GM21717 (cell line): ENCODE results near the gene PAF1.
"Not testable (repeated sequence)": the region's sequence is repeated elsewhere in the genome, so short reads cannot be mapped to it uniquely, and the experiment has no call there.

Experiments
- ATAC-seq: cut with Tn5 transposase; IDR thresholded peaks from one replicate; pipeline ENCODE4 v1.9.1; 2021; ENCODE audit warnings: mild to moderate bottlenecking, moderate library complexity; ENCODE audit not compliant: unreplicated experiment

PAF1 gene

DNA sequence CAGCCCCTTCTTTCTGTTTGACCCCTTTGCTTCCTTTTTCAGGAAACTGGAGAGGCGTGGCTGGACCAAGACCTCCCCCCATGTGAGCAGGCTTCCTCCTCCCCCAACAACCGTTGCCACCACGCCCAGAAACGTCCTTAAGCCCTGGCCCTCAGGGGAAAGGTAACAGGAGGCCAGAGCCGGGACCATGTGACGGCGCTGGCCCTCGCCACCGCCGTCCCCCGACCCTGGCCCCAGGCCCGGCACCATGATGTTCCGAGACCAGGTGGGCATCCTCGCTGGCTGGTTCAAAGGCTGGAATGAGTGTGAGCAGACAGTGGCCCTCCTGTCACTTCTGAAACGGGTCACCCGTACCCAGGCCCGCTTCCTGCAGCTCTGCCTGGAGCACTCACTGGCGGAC is 34.3 kb downstream of the PAF1 start:
- ATAC-seq: no peak

DNA sequence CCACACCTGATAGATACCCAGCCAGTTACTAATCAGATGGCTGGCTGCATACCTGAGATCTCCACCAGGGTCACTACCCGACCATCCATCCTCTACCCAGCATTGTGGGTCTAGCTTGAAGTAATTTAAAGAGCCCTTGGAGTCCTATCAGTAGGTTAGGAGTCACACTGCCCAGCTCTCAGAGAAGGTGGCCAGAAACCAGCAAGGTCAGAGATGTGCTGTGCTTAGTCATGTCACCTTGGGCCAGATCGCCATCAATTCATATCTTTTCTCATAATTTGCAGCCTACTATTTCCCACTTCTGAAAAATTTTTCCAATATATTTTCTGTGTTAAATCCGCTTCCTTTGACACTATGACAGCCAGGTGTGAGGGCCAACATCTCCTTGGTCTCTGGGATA is 34.8 kb downstream of the PAF1 start:
- ATAC-seq: no peak

DNA sequence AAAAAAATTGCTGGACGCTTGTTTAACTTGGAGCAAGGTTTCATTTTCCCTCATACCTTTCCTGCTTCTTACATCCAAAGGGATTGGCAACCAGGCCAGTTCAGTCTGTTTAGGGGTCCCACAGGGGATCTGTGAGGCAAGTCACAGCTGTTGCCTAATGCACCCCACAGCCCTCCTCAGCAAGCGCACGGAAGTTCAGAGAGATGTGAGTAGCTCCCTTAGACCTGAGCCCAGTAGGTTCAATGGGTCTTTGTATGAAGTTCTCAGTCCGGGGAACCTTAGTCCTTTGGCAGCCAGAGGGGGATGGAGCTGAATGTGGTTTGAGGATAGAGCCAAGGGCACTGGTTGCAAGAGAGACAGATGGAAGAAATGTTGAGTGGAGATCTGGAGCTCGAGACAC is 35.7 kb downstream of the PAF1 start:
- no peak for ATAC-seq

DNA sequence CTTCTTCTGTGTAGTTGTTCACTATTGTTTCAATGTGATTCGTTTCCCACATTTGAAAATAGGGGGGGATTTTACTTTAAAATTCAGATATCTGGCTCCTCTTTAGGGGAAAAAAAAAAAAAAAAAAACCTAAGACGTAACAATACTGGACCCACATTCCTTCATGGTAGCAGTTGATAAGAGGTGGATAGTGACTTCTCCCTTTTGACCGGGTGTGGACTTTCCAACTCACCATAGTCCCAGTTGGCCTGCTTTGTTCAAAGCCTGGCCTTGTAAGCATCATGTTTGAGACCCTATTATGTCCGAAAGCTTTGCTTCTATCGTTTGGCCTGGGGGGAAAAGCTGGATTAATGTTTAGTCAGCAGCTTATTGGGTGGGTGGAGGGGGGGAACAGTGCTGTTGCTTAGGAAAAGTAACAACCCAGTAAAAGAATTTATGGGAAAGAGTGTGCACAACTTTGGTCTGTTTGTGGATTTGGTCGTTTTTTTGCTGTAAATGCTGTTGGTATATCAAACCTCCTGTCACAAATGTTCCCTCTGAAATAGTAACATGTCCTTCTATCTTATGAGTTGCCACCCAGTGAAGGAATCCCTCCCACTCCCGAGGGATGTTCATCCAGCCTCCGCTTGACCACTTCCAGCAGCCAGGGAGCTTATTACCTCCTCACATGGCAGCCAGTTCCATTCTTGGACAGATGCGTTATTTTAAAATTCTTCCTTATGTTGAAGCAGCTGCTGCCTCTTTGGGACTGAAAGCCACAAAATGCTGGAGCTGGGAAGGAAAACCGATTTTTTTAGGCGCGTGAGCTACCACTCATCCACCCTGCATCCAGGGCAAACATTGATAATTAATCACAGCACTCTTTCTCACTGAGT is 38.3 kb downstream of the PAF1 start:
- ATAC-seq: no peak

DNA sequence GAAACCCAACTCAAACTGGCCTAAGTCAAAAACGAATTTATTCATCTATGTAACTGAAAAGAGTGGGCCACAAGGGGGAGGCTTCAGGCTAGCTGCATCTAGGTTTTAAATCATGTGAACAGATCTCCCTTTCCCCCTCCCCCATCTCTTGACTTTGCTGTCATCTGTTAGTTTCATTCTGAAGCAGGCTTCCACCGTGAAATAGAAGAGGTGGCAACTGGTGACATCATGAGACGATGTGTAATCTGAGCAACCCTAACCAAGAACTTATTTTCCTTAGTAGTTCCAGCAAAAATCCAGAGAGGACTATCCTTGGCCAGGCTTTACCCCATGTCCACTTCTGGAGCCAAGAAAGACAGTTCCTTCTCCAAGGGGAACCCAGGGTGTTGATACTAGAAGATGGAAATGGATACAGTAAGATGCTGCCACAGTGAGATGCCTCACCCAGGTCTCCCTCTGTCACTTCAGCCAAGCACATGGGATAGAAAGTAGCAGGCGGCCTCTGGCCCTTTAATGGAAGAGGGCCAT is 39.3 kb downstream of the PAF1 start:
- no peak for ATAC-seq

DNA sequence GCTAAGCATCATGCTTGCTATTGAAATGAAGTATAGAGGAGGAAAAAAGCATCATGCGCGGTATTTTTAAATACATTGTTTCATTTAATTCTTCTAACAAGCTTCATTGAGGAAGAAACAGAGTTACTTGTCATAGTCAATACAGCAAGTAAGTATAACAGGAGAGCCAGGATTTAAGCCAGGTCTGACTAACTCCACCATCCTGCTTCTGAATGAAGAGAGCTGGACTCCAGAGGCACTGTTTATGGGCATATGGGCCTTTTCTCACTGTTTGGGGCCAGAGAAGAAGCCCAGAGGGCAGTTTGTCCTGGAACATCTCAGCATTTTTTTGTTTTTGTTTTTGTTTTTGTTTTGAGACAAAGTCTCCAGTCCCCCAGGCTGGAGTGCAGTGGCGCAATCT is 40.8 kb downstream of the PAF1 start:
- no peak for ATAC-seq

DNA sequence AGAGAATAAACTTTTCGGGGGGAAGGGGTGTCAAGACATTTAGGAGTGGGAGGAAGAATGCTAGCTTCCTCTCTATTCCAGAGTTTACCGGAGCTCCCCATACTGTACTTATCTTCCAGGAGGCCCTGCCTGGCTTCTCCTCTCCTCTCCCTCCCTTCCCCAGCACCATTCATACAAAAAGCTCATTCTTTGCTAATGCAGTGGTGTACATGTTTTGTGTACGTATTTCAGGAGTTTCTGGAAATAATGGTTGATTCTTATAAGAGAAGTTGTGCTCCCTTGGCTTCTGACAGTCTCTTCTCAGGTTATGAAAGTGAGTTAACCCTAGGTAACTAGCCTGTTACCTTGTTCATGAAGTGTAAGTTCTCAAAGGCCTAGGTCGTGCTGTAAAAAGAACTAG is 41.6 kb downstream of the PAF1 start:
- no peak for ATAC-seq

DNA sequence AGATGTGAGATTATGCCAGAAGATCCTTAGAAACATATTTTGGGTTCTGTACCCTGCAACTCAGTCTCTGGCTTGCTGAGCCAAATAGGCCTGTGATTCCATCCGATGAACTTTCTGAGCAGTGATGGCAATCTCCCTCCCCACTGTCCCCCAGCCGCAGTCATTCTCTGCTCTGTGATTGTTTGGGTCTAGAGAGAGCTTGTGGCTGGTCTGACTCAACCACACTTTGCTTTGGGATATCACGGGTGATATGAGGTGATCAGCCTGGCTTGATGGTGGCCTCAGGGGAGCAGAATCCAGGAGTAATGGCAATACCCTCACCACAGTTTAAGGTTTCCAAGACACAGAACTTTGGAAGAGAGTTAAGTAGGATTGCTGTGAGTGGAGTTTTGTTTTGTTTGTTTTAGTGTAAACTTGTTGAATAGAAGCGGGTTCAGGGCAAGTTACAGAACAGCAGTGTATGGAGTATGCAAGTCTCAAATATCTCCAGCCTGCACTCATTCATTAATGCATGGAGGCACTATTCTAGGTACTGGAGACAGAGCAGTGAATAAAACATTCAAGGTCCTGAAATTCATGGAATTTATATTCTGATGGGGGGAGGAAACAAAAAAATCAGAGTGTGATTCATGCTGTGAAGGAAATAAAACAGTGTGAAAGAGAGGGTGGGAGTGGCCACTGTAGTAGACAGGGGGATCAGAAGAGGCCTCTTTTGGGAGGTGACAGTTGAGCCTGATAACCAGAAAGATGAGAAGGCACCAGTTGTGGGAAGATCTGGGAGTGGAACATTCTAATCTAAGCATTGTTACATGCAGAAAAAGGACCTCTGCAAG is 43.4 kb downstream of the PAF1 start:
- no peak for ATAC-seq

DNA sequence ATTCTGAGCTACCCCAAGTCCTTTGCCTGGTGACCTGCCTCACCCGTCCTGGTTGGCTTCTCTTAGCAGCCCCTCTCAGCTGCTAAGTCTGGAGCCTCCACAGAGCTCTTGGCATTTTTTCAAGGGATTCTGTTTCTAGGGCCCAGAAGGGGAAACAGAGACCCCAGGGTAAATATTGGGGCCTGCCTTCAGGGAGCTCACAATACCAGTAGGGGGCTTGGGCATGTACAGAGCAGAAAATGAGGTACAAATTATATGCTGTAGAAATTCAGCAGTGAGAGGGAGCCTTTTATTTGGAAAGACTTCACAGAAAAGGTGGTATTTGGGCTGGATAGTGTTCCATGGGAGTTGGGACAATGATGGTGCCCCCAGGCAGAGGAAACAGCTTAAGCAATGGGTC is 45.0 kb downstream of the PAF1 start:
- no peak for ATAC-seq

DNA sequence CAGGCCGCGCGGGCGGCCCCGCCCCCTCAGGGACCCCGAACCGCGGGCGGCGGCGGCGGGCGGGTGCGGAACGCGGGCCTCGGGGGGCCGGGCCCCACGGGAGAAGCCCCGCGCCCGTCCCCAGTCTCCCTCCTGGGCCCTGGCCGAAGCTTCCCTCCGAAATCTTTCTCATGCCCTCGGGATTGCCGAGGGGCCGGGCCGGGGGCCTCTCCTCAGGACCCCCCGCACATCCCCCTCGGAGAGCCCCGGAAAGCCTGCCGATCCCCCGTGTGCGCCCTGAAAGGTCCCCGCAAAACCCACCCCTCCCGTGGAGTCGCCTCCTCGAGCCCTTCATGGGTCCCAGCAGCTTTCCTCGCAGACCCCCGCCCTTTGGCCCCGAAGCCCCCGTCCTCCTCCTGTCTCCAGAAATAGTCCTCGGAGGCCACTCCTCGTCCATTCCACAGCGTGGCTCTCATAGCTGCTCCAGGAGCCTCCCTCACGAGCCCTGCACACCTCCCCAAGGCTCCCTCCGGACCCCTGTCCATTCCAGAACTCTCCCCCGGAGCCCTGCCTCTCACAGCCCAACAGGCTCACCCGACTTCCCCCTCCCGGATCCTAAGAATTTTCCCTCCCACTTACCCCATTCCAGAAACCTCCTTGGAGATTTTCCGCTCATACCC is 48.1 kb downstream of the PAF1 start:
- peak; percentile 9 for ATAC-seq

DNA sequence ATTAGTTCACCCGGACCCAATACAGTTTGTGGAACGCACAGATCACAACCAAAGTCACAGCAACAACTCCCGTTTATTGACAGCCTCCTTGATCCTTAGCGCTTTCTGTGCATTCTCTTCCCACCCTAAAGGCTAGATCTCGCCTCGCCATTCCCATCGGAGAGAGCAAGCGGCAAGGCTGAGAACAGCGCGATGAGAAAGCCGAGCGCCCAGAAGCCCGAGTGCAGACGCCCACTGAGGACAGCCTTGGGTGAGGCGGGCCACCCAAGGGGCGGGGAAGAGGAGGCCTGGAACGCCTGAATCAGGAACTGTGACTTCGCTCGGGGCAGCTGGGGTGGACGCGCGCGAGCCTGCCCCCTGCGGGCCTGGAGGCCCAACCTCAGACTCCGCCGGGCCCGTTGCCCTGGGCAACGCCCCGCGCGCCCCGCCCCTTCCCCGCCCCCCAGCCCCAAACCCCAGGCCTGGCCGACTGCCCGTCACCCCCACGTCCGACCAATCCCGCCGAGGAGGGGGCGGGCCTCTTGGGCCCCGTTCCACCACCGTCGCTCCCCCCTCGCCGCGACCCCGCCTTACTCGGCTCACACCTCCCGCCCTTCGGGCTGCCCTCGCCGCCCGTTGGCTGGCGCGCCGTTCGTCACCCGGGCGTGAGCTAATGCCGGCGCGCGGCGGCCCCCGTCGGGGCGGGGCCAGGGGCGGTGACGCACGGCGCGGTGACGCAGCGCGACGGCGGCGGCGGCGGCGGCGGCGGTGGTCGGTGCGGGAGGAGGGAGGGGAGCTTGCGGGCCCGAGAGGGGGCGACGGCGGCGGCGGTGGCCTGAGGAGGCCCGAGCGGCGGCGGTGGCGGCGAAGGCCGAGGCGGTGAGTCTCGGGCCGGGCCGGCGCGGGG is 48.9 kb downstream of the PAF1 start, which contains the start of gene SAMD4B:
Gene SAMD4B (plus strand): TSS at position 703 of the 886 bp plus-strand sequence. CDS start 14,473 bp downstream, outside the sequence.
- ATAC-seq: peak; percentile 82

DNA sequence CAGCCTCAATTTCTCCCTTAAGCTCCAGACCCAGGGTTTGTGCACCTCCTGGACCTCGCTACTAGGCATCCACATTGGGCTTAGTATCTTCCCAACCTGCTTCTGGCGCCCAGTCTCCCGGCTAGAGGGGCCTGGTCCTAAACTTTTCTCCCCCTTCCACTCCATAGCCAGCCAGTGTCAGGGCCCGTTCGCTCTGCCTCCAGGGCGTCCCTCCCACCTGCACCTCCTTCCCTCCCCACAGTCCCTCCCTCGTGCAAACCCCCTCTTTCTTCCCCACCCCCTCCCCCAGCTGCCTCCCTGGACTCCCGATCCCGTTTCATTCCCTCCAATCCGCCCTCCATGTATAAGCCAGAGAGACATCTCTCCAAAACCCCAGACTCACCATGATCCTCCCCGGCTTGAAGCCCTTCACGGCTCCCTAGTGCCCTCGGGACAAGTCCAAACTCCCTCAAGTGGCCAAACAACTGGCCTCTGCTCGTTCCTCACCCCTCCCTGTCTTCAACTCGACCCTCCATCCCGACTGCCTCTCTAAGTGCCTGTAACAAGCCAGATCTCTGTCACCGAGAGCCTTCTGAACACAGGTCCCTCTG is 49.7 kb downstream of the PAF1 start:
- ATAC-seq: no peak

DNA sequence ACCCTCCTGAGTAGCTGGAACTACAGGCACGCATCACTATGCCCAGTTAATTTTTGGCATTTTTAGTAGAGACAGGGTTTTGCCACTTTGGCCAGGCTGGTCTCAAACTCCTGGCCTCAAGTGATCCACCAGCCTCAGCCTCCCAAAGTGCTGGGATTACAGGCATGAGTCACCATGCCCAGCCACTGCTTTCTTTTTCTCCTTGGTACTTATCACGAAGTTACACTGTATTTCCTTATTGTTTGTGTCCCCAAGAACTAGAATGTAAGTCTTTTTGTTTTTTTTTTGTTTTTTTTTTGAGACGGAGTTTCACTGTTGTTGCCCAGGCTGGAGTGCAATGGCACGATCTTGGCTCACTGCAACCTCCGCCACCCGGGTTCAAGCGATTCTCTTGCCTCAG is 50.8 kb downstream of the PAF1 start:
- ATAC-seq: not testable (repeated sequence)

DNA sequence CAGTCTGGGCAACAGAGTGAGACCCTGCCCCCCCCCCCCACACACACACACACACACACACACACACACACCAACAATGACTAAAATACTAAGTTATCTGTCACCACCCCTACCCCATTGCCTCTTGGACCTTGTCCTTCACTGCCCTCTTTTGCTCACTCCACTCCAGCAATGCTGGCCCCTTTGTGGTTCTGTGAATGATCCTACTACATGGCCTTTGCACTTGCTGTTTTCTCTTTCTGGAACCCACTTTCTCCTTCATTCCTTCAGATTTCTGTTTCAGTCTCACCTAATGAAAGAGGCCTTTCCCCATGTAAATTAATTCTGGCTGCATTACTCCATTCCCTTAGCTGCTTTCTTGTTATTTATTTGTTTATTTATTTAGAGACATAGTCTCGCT is 51.2 kb downstream of the PAF1 start:
- no peak for ATAC-seq

DNA sequence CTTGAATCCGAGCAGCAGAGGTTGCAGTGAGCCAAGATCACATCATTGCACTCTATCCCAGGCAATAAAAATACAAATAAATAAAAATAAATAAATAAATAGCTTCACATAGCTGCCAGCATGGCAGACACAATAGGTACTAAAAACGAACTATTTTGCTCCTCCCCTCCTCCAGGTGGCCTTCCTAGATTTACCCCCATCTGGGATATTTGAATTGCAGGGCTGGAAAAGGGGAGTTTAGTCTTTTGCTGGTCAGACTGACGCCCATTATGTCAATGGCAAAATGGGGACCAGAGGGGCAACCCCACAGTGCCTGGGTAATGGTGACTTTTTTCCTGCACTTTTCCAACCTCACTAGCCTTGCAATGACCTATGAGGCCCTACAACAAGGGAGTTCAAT is 54.4 kb downstream of the PAF1 start:
- ATAC-seq: no peak
